ENCODE data around the gene PXK.

Gene PXK

DNA sequence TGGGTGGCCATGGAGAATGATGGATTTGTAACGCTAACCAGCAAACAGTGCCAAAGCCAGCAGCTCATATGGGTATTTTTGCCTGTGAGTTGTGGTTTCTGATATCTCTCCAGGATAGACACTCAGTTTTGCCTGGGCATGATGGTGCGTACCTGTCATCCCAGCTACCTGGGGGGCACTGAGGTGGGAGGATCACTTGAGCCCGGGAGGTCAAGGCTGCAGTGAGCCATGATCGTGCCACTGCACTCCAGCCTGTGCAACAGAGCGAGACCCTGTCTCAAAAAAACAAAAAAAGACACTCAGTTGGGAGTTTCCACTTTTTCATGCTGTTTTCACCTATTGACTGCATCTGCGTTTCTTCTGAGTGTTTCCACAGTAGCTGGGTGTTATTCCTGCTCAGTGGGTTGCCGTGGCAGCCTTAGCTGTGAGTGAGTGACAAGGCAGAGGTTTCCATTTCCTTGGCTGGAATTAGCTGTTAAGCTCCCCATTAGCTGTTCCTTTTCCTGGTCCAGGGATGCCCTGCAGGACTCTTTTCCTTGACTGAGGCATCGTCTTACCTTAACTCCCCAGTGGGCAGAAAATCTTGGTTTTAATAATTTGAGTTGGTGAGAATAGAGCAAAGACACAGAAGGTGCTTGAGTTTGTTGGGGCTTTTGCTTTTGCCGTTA lies 40.9 kb upstream of the PXK start:
- Mint-ChIP-seq H3K9me3 (peaks cover 4% of the 10 kb centered on the region), H3K27ac (no peak overlapping the region), H3K27me3 (ENCODE audit: low read depth) (no peaks in the 10 kb centered on the region), H3K4me1 (peaks cover 8% of the 10 kb centered on the region), H3K4me3 (no peak overlapping the region), H3K36me3 (ENCODE audit: low read depth) (peaks cover 32% of the 10 kb centered on the region)
- no peak for TF ChIP-seq CTCF (IDR thresholded peaks at IDR 0.05; ENCODE audit: unreplicated experiment in 3 of 3)

DNA sequence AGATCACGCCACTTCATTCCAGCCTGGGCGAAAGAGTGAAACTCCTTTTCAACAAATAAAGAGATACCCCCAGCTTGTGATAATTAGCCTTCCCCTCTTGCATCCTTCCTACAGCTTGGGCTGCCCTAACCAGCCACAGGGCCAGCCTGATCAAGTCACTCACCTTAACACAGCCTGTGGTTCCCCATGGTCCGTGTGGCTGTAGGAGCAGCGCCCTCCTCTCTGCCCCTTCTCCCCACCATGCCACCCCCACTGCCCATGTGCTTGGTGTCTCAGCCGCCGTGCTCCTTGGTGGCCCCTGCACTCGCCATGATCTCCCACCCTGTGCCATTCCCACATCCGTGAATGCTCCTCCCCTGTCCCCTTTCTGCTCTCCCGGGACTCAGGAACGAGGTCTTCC lies 39.8 kb upstream of the PXK start:
- peaks cover 4% of the 10 kb centered on the region for H3K9me3 Mint-ChIP-seq
- H3K4me1 Mint-ChIP-seq: peaks cover 5% of the 10 kb centered on the region
- peaks cover 30% of the 10 kb centered on the region for H3K36me3 Mint-ChIP-seq (ENCODE audit: low read depth)
- no peaks in the 10 kb centered on the region for H3K27me3 Mint-ChIP-seq (ENCODE audit: low read depth)
- TF ChIP-seq CTCF (IDR thresholded peaks at IDR 0.05; ENCODE audit: unreplicated experiment in 3 of 3): no peak
- H3K27ac Mint-ChIP-seq: no peak overlapping the region
- H3K4me3 Mint-ChIP-seq: no peak overlapping the region

DNA sequence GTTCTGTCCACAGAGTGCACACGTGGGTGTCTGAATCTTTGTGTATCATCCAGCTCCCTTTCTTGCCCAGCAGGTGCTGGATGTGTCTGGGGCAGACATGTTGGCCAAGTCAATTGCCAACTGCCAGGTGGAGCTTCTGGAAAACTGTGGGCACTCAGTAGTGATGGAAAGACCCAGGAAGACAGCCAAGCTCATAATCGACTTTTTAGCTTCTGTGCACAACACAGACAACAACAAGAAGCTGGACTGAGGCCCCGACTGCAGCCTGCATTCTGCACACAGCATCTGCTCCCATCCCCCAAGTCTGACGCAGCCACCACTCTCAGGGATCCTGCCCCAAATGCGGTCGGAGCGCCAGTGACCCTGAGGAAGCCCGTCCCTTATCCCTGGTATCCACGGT lies 39.2 kb upstream of the PXK start:
- H3K4me1 Mint-ChIP-seq: no peaks in the 10 kb centered on the region
- no peak overlapping the region for H3K4me3 Mint-ChIP-seq
- no peak for TF ChIP-seq CTCF (IDR thresholded peaks at IDR 0.05; ENCODE audit: unreplicated experiment in 3 of 3)
- H3K27me3 Mint-ChIP-seq (ENCODE audit: low read depth): no peaks in the 10 kb centered on the region
- no peak overlapping the region for H3K27ac Mint-ChIP-seq
- H3K9me3 Mint-ChIP-seq: peaks cover under 1% of the 10 kb centered on the region
- peaks cover 23% of the 10 kb centered on the region for H3K36me3 Mint-ChIP-seq (ENCODE audit: low read depth)

DNA sequence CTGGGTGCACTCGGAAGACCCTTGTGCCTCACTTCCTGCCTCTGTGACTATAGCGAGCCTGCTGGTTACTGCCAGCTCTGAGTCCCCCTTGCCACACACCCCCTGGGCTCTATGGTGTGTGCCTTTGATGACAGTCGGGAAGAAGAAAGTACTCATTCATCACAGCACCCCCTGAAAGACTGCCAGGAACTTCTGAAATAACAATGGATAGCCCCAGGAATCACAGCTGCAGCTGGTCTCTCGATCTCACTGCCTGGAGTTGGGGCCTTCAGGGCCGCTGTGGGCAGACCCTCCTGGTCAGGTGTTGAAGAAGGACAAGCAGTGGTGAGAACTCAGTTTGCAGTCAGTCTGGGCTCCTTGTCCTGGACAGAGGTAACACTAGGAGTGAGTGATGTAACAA lies 36.4 kb upstream of the PXK start:
- H3K4me3 Mint-ChIP-seq: no peak overlapping the region
- H3K36me3 Mint-ChIP-seq (ENCODE audit: low read depth): peaks cover 17% of the 10 kb centered on the region
- no peaks in the 10 kb centered on the region for H3K4me1 Mint-ChIP-seq
- TF ChIP-seq CTCF (IDR thresholded peaks at IDR 0.05; ENCODE audit: unreplicated experiment in 3 of 3): no peak
- H3K27me3 Mint-ChIP-seq (ENCODE audit: low read depth): peaks cover 12% of the 10 kb centered on the region
- H3K27ac Mint-ChIP-seq: no peak overlapping the region
- H3K9me3 Mint-ChIP-seq: no peaks in the 10 kb centered on the region

DNA sequence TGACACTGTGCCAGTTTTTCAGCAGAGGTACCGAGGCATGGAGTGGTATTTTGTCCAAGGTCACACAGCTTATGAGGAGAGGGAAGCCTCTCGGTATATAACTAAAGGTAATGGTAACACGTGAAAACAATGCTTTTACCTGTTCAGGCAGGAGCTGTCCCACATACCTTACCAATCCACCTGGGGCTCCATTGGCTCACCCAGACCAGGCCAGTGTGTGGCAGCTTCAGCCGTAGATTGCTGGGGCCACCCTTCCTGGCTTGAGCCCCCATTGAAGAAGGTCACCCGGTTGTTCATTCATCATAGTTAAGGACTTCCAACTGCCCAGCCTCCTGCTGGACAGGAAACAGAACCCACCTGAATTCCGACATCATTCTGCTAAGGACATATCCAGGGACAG lies 35.8 kb upstream of the PXK start:
- peaks cover 16% of the 10 kb centered on the region for H3K27me3 Mint-ChIP-seq (ENCODE audit: low read depth)
- peaks cover 11% of the 10 kb centered on the region for H3K36me3 Mint-ChIP-seq (ENCODE audit: low read depth)
- TF ChIP-seq CTCF (IDR thresholded peaks at IDR 0.05; ENCODE audit: unreplicated experiment in 3 of 3): no peak
- H3K9me3 Mint-ChIP-seq: no peaks in the 10 kb centered on the region
- no peaks in the 10 kb centered on the region for H3K4me1 Mint-ChIP-seq
- no peak overlapping the region for H3K27ac Mint-ChIP-seq
- H3K4me3 Mint-ChIP-seq: no peak overlapping the region

DNA sequence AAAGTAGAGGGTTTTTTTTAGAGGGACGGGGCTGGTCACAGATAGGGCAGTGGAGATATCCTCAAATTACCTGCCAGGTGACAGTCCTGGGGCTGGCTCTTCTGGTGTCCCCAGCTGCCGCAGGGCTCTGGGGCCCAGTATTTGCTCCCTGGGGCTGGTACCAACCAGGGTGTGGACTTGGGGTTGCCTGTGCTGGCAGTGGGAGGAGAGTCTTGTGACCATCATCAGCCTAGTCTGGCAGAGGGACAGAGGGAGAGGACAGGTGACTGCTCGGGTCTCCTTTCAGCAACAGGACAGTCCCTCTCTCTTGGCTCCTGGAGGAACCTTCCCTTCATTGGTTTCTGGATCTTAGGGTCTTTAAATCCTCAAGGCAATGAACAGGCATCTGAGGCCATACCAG lies 34.5 kb upstream of the PXK start:
- no peaks in the 10 kb centered on the region for H3K4me1 Mint-ChIP-seq
- no peak overlapping the region for H3K4me3 Mint-ChIP-seq
- H3K27ac Mint-ChIP-seq: no peak overlapping the region
- no peak for TF ChIP-seq CTCF (IDR thresholded peaks at IDR 0.05; ENCODE audit: unreplicated experiment in 3 of 3)
- no peaks in the 10 kb centered on the region for H3K9me3 Mint-ChIP-seq
- H3K27me3 Mint-ChIP-seq (ENCODE audit: low read depth): peaks cover 17% of the 10 kb centered on the region
- H3K36me3 Mint-ChIP-seq (ENCODE audit: low read depth): peaks cover 6% of the 10 kb centered on the region
